H9 (cell line): ENCODE results near the gene DIAPH3. TPM values are rescaled to one million over a fixed set of nuclear protein-coding genes. Genes with fewer than 3 reads are reported as not detected.

ENCODE experiments used
- DNase-seq: peaks from one replicate; pipeline ENCODE4 v3.0.0-alpha.2; 2017
- H2AFZ ChIP-seq: one replicate; pipeline ENCODE4 v1.6.1; 2013; ENCODE audit warnings: mild to moderate bottlenecking, low read length, control low read depth, moderate library complexity
- H2AK5ac ChIP-seq: 2 replicates; pipeline ENCODE4 v1.6.1; 2013; ENCODE audit warnings: low read length, control low read depth, mixed read lengths; ENCODE audit not compliant: insufficient read length
- H2BK120ac ChIP-seq: one replicate; pipeline ENCODE4 v1.6.1; 2013; ENCODE audit warnings: low read depth, mild to moderate bottlenecking, low read length, control low read depth, inconsistent platforms; ENCODE audit not compliant: poor library complexity, severe bottlenecking
- H2BK12ac ChIP-seq: 2 replicates; pipeline ENCODE4 v1.6.1; 2013; ENCODE audit warnings: low read length, control low read depth, mixed read lengths, low read depth; ENCODE audit not compliant: insufficient read length
- H2BK15ac ChIP-seq: 2 replicates; pipeline ENCODE4 v1.6.1; 2013; ENCODE audit warnings: low read depth, low read length, control low read depth
- H2BK20ac ChIP-seq: one replicate; pipeline ENCODE4 v1.6.1; 2013; ENCODE audit warnings: low read depth, mild to moderate bottlenecking, low read length, control low read depth, inconsistent platforms; ENCODE audit not compliant: poor library complexity, severe bottlenecking
- H2BK5ac ChIP-seq: 2 replicates; pipeline ENCODE4 v1.6.1; 2013; ENCODE audit warnings: low read length, control low read depth, mixed read lengths; ENCODE audit not compliant: insufficient read length
- H3K14ac ChIP-seq: 2 replicates; pipeline ENCODE4 v1.6.1; 2013; ENCODE audit warnings: low read length, control low read depth; ENCODE audit not compliant: insufficient read depth
- H3K18ac ChIP-seq: 2 replicates; pipeline ENCODE4 v1.6.1; 2013; ENCODE audit warnings: low read depth, mild to moderate bottlenecking, mixed read lengths, low read length, control low read depth; ENCODE audit not compliant: insufficient read length
- H3K23ac ChIP-seq: 2 replicates; pipeline ENCODE4 v1.6.1; 2013; ENCODE audit warnings: low read length, control low read depth, mixed read lengths, low read depth; ENCODE audit not compliant: insufficient read length
- H3K23me2 ChIP-seq: 2 replicates; pipeline ENCODE4 v1.6.1; 2013; ENCODE audit warnings: low read depth, mild to moderate bottlenecking, mixed read lengths, low read length, control low read depth; ENCODE audit not compliant: insufficient read length, poor library complexity, severe bottlenecking
- H3K27ac ChIP-seq: 2 replicates; pipeline ENCODE4 v1.5.1; 2013; ENCODE audit warnings: low read length, control low read depth, mixed read lengths, low read depth; ENCODE audit not compliant: insufficient read length
- H3K27me3 ChIP-seq: 2 replicates; pipeline ENCODE4 v1.6.1; 2013; ENCODE audit warnings: low read length, control low read depth, inconsistent platforms; ENCODE audit not compliant: insufficient read depth
- H3K4ac ChIP-seq: 2 replicates; pipeline ENCODE4 v1.6.1; 2013; ENCODE audit warnings: low read depth, mild to moderate bottlenecking, control low read depth, inconsistent platforms, low read length, moderate library complexity
- H3K4me1 ChIP-seq: 2 replicates; pipeline ENCODE4 v1.6.1; 2013; ENCODE audit warnings: low read length, control low read depth, inconsistent platforms; ENCODE audit not compliant: insufficient read depth
- H3K4me2 ChIP-seq: 2 replicates; pipeline ENCODE4 v1.6.1; 2013; ENCODE audit warnings: low read length, control low read depth, mixed read lengths; ENCODE audit not compliant: insufficient read length, insufficient read depth
- H3K56ac ChIP-seq: 2 replicates; pipeline ENCODE4 v1.6.1; 2013; ENCODE audit warnings: low read depth, mild to moderate bottlenecking, mixed read lengths, low read length, control low read depth; ENCODE audit not compliant: insufficient read length
- H3K79me1 ChIP-seq: 2 replicates; pipeline ENCODE4 v1.6.1; 2013; ENCODE audit warnings: low read depth, mild to moderate bottlenecking, moderate library complexity, low read length, control low read depth, inconsistent platforms; ENCODE audit not compliant: insufficient read depth, poor library complexity, severe bottlenecking
- H3K79me2 ChIP-seq: 2 replicates; pipeline ENCODE4 v1.6.1; 2013; ENCODE audit warnings: low read length, control low read depth, inconsistent platforms; ENCODE audit not compliant: insufficient read depth
- H3K9ac ChIP-seq: 2 replicates; pipeline ENCODE4 v1.6.1; 2013; ENCODE audit warnings: low read length, control low read depth, mixed read lengths; ENCODE audit not compliant: insufficient read length; ENCODE audit errors: extremely low read depth
- H3K9me3 ChIP-seq: one replicate; pipeline ENCODE4 v1.6.1; 2013; ENCODE audit warnings: low read depth, low read length, inconsistent platforms; ENCODE audit not compliant: control insufficient read depth
- H3T11ph ChIP-seq: one replicate; pipeline ENCODE4 v1.6.1; 2013; ENCODE audit warnings: mild to moderate bottlenecking, low read length, control low read depth, inconsistent platforms
- H4K20me1 ChIP-seq: one replicate; pipeline ENCODE4 v1.6.1; 2013; ENCODE audit not compliant: control insufficient read depth, insufficient read length, insufficient read depth
- H4K5ac ChIP-seq: 2 replicates; pipeline ENCODE4 v1.6.1; 2013; ENCODE audit warnings: low read depth, mild to moderate bottlenecking, mixed read lengths, low read length, control low read depth; ENCODE audit not compliant: insufficient read length
- H4K8ac ChIP-seq: replicated peaks from 2 replicates; pipeline ENCODE4 v1.6.1; 2013; ENCODE audit warnings: low read length, control low read depth, mixed read lengths, low read depth; ENCODE audit not compliant: insufficient read length
- H4K91ac ChIP-seq: 2 replicates; pipeline ENCODE4 v1.6.1; 2013; ENCODE audit warnings: low read depth, mild to moderate bottlenecking, moderate library complexity, mixed read lengths, low read length, control low read depth; ENCODE audit not compliant: insufficient read length
- H3K27ac Mint-ChIP-seq, 3 experiments: 2 replicates in 2 of 3; 3 replicates in 1 of 3; pipeline ENCODE4 v1.8.0; 2020 to 2021; ENCODE audit warnings: mixed read lengths in 3 of 3, mild to moderate bottlenecking in 1 of 3, moderate library complexity in 1 of 3
- H3K27me3 Mint-ChIP-seq: 2 replicates; pipeline ENCODE4 v1.8.0; 2021; ENCODE audit warnings: low read depth, mild to moderate bottlenecking, moderate library complexity, mixed read lengths
- H3K36me3 Mint-ChIP-seq, 3 experiments: 2 replicates in 2 of 3; 3 replicates in 1 of 3; pipeline ENCODE4 v1.8.0; 2020 to 2021; ENCODE audit warnings: low read depth in 3 of 3, mixed read lengths in 3 of 3; ENCODE audit not compliant: insufficient read depth in 1 of 3
- H3K4me1 Mint-ChIP-seq, 2 experiments: 2 replicates each; pipeline ENCODE4 v1.8.0; 2020; ENCODE audit warnings: mixed read lengths in 2 of 2
- H3K4me3 Mint-ChIP-seq, 2 experiments: 2 replicates in 1 of 2; 3 replicates in 1 of 2; pipeline ENCODE4 v1.8.0; 2020 to 2021; ENCODE audit warnings: mild to moderate bottlenecking in 2 of 2, mixed read lengths in 2 of 2, moderate library complexity in 1 of 2
- H3K9me3 Mint-ChIP-seq, 2 experiments: 2 replicates in 1 of 2; 3 replicates in 1 of 2; pipeline ENCODE4 v1.8.0; 2020; ENCODE audit warnings: mild to moderate bottlenecking in 2 of 2, mixed read lengths in 2 of 2, moderate library complexity in 1 of 2
- WGBS: extraction: QIAGEN DNeasy Blood & Tissue Kit; methylation state at CpG from one replicate; pipeline ENCODE4 v1.1.7; 2013; ENCODE audit warnings: missing lambda C conversion rate, low lambda C conversion rate, mixed read lengths; ENCODE audit not compliant: insufficient read length; ENCODE audit errors: extremely low coverage; 5-methylcytosine and 5-hydroxymethylcytosine counted together
- total RNA-seq: library from RNA; stranded (reverse); gene quantifications from 2 replicates; pipeline ENCODE4 v1.2.1, GENCODE V29; 2021
- TF ChIP-seq, protein P1 (sequence below): fragments of 200-600 bp; sonication (generic); conservative IDR thresholded peaks from 3 replicates; pipeline ENCODE4 v1.8.0; 2021; ENCODE audit warnings: antibody characterized with exemption, mild to moderate bottlenecking

DIAPH3 gene
- total RNA-seq, 1 experiment from 2014 or later = 23.1 TPM

DNA sequence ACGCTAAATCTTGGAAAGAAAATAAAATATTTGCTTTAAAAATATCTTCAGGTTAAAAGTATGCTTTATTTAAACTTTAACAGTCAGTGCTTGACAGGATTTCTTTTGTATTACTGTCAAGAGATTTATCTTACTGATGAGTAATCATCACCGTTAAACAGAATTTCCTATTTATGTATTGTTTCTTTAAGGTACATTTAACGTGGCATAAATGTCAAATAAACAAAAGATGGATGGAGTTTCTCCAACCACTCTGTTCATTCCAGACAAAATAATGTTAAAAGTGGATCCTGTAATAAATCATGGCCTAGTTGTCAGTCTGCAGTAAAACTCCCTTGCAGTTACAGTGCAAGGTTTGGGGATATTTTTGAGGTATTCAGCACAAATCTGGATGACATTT, 298.3 kb downstream of the DIAPH3 start:
- Histone ChIP-seq H4K5ac (no peak overlapping the region), H3K4me1 (no peaks in the 10 kb centered on the region; the same call in 1 of the 2 replicates), H2BK120ac (no peak overlapping the region), H3K79me2 (no peaks in the 10 kb centered on the region), H3K4ac (no peak overlapping the region), H4K91ac (no peak overlapping the region), H2BK20ac (no peak overlapping the region), H3K14ac (no peak overlapping the region), H2BK15ac (no peak overlapping the region), H3K27ac (no peak overlapping the region), H2AFZ (no peak overlapping the region), H2AK5ac (no peak overlapping the region), H3K23ac (no peak overlapping the region), H3K27me3 (no peaks in the 10 kb centered on the region), H3K9ac (no peak overlapping the region), H3K18ac (no peak overlapping the region), H3K9me3 (no peaks in the 10 kb centered on the region), H3K23me2 (no peaks in the 10 kb centered on the region), H3T11ph (no peak overlapping the region), H2BK12ac (no peak overlapping the region), H3K56ac (no peak overlapping the region), H4K20me1 (no peaks in the 10 kb centered on the region), H3K79me1 (no peaks in the 10 kb centered on the region), H4K8ac (no peak overlapping the region), H3K4me2 (no peak overlapping the region), H2BK5ac (no peak overlapping the region)
- no CpG with 5 or more reads among the region's 3 CpGs for WGBS
- TF ChIP-seq, protein P1, sequence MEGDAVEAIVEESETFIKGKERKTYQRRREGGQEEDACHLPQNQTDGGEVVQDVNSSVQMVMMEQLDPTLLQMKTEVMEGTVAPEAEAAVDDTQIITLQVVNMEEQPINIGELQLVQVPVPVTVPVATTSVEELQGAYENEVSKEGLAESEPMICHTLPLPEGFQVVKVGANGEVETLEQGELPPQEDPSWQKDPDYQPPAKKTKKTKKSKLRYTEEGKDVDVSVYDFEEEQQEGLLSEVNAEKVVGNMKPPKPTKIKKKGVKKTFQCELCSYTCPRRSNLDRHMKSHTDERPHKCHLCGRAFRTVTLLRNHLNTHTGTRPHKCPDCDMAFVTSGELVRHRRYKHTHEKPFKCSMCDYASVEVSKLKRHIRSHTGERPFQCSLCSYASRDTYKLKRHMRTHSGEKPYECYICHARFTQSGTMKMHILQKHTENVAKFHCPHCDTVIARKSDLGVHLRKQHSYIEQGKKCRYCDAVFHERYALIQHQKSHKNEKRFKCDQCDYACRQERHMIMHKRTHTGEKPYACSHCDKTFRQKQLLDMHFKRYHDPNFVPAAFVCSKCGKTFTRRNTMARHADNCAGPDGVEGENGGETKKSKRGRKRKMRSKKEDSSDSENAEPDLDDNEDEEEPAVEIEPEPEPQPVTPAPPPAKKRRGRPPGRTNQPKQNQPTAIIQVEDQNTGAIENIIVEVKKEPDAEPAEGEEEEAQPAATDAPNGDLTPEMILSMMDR = no peak
- Mint-ChIP-seq H3K4me1 (peaks cover 0 to 5% of the 10 kb centered on the region in 2 experiments; a peak in 3 of 4 replicates), H3K36me3 (peaks cover 0 to 4% (median 3%) of the 10 kb centered on the region in 3 experiments; a peak in 4 of 7 replicates), H3K27me3 (no peaks in the 10 kb centered on the region), H3K4me3 (no peak overlapping the region), H3K27ac (no peak overlapping the region), H3K9me3 (no peaks in the 10 kb centered on the region)
- no peak for DNase-seq
